SIG-M5 treated with dmso at 0.1 percent for 504 hours (cell line): ENCODE measurements around the gene BLVRB.
A peak's percentile ranks its signal among the peaks of the same experiment; 100 is the strongest.
"Not testable (repeated sequence)": the region's sequence is repeated elsewhere in the genome, so short reads cannot be mapped to it uniquely, and the experiment has no call there.

ENCODE experiments used
- DNase-seq: peaks from one replicate; lab custom pipeline; 2025; ENCODE audit not compliant: unreplicated experiment; lab: John Stamatoyannopoulos, UW

The BLVRB gene

DNA sequence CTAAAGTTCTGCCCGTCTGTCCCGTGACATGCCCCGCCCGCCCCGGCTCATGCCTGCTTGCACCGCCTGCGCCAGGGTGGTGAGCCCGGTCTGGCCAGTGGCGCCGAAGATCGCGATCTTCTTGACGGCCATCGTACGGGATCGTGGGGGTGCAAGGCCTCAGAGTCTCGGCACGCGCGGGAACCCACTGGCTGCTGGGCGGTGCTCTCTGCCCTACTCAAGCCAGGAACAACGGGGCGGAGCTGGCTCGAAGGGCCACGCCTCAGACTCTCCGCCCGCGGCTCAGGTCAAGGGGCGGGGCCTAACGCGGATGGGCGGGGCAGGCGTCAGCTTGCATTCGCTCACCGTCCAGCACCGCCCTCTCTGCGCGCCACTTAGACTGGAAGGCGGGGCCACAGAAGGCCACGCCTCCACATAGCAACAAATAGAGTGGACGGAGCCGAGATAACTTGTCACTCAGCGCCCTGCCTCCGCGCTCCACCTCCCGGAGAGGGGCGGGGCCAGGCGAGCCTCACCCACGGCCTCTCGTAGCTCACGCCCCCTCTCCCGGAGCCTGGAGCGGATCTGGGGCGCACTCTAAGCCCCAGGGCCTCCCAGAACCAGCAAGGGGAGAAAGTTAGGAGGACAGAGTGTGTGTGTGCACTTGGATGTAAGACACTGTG is at the start of gene BLVRB:
Gene BLVRB, minus strand, starts transcription at position 189 of the 662 bp plus-strand sequence. Its CDS starts 57 bp downstream, at position 132.
- DNase-seq, result peak; percentile 95

GRCh38 chr19:40513741-40514315 is 48.3 kb upstream of the BLVRB start:
- DNase-seq, result no peak

DNA sequence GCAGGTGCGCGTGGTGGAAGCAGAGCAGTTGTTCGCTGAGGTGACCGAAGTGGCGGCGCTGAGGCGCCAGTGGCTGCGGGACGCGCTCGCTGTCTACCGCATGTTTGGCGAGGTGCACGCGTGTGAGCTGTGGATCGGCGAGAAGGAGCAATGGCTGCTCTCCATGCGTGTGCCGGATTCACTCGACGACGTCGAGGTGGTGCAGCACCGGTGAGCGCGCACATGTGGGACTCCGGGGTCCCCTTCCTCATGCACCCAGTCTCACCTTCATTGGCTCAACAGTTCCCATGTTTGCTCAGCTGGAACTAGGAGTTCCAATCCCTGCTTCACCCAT is 47.8 kb upstream of the BLVRB start:
- no peak for DNase-seq

GRCh38 chr19:40512473-40513344 is 47.2 kb upstream of the BLVRB start:
- DNase-seq, result no peak

GRCh38 chr19:40512110-40512472 is 46.5 kb upstream of the BLVRB start:
- DNase-seq, result no peak

DNA sequence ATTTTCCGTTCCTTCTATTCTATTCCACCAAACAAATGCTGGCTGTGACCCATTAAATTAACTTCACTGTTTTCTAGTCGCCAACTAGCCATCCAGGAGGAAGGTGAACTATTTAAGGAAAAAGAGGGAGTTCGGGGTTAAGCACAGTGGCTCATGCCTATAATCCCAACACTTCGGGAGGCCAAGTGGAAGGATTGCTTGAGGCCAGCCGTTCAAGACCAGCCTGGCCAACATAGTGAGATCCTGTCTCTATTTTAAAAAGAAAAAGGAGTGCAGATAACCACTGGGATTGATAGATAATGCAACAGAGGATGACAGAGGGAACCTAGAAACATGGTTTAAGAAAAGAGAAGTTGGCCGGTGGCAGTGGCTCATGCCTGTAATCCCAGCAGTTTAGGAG is 45.9 kb upstream of the BLVRB start:
- no peak for DNase-seq

GRCh38 chr19:40510526-40511115 is 45.1 kb upstream of the BLVRB start:
- no peak for DNase-seq

- no peak for DNase-seq
Measured at GRCh38 chr19:40508739-40509260, 43.3 kb upstream of the BLVRB start.

GRCh38 chr19:40507892-40508291 is 42.3 kb upstream of the BLVRB start:
- DNase-seq, result no peak

DNA sequence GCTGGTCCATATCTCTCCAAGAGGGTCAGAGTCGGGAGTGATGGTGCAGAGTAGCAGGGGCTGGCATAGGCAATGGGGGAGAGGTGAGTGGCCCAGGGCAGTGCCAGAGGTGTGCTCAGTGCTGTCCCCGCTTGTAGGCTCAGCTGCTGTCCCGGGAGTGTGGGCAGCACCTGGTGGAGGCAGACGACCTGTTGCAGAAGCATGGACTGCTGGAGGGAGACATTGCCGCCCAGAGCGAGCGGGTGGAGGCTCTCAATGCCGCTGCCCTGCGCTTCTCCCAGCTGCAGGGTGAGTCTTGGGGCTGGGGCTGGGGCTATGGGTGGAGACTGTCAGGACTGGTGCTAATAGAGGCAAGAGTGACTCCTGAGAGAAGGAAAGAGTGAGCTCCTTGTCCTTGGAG is 40.6 kb upstream of the BLVRB start:
- no peak for DNase-seq

DNA sequence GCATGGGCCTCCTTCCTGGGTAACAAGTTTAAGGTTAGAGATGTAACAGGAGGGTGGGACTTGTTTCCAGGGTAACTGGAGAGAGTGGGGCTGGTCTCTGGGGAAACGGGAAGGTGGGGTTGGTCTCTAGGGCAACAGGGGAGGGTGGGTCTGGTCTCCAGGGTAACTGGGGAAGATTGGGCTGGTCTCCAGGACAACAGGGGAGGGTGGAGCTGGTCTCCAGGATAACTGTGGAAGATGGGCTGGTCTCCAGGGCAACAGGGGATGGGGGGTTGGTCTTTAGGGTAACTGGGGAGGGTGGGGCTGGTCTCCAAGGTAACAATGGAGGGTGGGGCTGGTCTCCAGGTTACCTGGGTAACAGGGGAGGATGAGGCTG is 37.8 kb upstream of the BLVRB start:
- DNase-seq, result no peak

DNA sequence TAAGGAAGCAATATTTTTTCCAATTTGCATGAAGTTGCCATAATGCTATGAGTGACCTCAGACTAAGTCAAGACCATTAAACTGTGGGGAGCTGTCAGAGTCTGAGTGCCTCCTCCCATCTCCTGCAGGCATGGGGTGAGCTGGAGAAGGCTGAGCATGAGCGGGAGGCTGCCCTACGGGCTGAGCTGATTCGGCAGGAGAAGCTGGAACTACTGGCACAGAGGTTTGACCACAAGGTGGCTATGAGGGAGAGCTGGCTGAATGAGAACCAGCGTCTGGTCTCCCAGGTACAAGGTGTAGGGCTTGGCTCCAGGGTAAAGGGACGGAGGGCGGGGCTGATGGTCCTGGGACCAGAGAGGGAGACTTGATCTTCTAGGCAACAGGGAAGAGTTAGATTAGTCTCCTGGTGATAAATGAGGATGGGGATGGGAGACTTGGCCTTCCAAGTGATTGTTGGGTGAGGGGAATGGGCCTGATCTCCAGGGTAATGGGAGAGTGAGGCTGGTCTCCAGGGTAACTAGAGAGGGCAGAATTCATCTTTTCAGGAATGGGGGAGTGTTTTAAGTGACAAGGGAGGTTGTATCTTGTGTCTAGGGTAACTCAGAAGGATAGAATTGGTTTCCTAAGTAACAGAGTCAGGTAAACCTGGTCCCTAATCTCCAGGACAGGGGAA is 37.2 kb upstream of the BLVRB start:
- DNase-seq, result peak; percentile 25

DNA sequence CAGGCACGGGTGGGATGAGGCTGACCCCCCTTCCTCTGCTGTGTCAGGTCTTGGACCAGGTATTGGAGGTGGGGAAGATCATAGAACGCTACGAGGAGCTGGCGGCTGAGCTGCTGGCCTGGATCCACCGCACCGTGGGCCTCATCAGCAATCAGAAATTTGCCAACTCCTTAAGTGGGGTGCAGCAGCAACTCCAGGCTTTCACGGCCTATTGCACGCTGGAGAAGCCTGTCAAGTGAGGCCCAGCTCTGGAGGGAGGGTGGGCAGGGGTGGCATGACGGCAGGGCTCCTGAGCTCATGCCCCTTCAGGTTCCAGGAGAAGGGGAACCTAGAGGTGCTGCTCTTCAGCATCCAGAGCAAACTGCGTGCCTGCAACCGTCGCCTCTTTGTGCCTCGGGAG is 36.5 kb upstream of the BLVRB start:
- no peak for DNase-seq

DNA sequence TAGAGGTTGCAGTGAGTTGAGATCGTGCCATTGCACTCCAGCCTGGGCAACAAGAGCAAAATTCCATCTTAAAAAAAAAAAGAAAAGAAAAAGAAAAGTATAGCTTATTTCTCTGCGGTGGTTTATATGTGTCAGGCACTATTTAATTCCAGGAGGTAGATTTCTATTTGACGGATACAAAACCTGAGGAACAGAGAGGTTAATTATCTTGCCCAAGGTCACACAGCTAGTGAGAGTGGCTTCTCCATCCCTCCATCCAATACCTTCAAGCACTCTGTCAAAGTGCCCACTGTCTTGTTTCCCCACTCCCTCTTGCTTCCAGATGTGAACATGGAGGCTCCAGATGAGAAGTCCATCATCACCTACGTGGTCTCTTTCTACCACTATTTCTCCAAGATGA is 36.1 kb upstream of the BLVRB start:
- no peak for DNase-seq

- not testable (repeated sequence) for DNase-seq
Measured at GRCh38 chr19:40500678-40501530, 35.4 kb upstream of the BLVRB start.

DNA sequence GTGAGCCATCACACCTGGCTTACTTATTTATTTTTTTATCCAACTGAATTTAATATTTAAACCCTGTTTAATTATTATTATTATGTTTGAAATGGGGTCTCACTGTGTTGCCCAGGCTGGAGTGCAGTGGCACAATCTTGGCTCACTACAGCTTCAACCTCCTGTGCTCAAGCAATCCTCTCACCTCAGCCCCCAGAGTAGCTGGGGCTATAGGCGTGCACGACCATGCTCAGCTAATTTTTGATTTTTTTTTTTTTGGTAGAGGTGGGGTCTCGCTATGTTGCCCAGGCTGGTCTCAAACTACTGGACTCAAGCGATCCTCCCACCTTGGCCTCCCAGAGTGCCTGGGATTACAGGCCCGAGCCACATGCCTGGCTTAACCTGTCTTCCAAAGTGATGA is 33.8 kb upstream of the BLVRB start:
- no peak for DNase-seq

DNA sequence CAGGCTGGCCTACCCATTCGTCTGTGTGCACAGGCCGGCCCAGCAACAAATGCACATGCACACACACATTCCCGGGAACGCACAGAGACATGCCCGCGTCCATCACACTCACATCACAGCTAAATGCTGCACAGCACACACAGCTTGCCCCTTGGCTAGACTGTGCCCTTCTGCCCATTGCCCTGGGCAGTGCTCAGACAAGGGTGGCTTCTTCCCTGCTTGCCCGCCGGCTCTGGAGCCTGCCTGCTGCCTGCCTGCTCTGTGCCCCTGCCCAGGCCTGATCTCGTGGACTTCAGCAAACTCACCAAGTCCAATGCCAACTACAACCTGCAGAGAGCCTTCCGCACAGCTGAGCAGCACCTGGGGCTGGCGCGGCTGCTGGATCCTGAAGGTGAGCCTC is 31.7 kb upstream of the BLVRB start:
- DNase-seq, result no peak

DNA sequence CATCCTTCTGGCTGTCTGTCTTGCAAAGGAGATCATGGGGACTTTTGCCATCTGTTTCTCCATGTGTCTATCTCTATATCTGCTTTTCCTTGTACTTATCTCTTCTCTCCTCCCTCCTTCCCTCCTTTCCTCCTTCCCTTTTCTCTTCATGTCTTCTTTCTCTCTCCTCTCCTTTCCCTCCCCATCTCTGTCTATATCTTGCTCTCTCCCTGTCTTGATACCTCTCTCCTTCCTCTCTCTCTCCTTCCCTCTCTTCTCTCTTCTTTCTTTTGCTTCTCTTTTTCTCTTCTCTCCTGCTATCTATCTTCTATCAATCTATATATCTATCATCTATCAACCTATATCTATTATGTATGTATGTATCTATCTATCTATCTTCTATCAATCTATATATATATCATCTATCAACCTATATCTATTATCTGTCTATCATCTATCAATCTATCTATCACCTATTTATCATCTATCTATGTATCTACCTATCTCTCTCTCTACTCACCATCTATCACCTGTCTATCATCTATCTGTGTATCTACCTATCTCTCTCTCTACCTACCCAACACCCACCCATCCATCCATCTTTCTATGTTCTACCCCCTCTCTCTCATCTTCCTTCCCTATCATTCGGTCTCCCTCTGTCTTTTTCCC is 28.8 kb upstream of the BLVRB start:
- DNase-seq, result no peak

GRCh38 chr19:40493778-40494177 is 28.2 kb upstream of the BLVRB start:
- DNase-seq, result no peak

- DNase-seq, result no peak
Measured at GRCh38 chr19:40492274-40492673, 26.7 kb upstream of the BLVRB start.
